Astrocyte (in vitro differentiated cells and primary cell): ENCODE measurements around the gene TNIK. TPM values are rescaled to one million over a fixed set of nuclear protein-coding genes. Genes with fewer than 3 reads are reported as not detected.
A peak's percentile ranks its signal among the peaks of the same experiment; 100 is the strongest.

Experiments used
- DNase-seq: peaks from one replicate; pipeline ENCODE4 v3.0.0-alpha.2; 2010; ENCODE audit warnings: low read depth
- FAIRE-seq: peaks from 2 replicates; lab custom pipeline; 2011; peaks lifted over from hg19 to GRCh38; lab: Jason Lieb, UNC
- H2AFZ ChIP-seq: 2 replicates; pipeline ENCODE4 v1.6.0; 2012; ENCODE audit warnings: low read depth, low read length, inconsistent platforms
- H3K27ac ChIP-seq: 2 replicates; pipeline ENCODE4 v1.5.1; 2011; ENCODE audit warnings: low read depth, low read length, inconsistent platforms
- H3K27me3 ChIP-seq: 2 replicates; pipeline ENCODE4 v1.6.0; 2011; ENCODE audit warnings: low read length, inconsistent platforms; ENCODE audit not compliant: insufficient read depth
- H3K36me3 ChIP-seq: 2 replicates; pipeline ENCODE4 v1.5.1; 2011; ENCODE audit warnings: low read length, inconsistent platforms; ENCODE audit not compliant: insufficient read depth
- H3K4me1 ChIP-seq: 2 replicates; pipeline ENCODE4 v1.5.1; 2011; ENCODE audit warnings: low read length, inconsistent platforms; ENCODE audit not compliant: insufficient read depth
- H3K4me2 ChIP-seq: 2 replicates; pipeline ENCODE4 v1.6.0; 2012; ENCODE audit warnings: low read length, inconsistent platforms
- H3K4me3 ChIP-seq: 2 replicates; pipeline ENCODE4 v1.5.1; 2011; ENCODE audit warnings: low read depth, mild to moderate bottlenecking, low read length, inconsistent platforms; ENCODE audit not compliant: insufficient read depth
- H3K79me2 ChIP-seq: 2 replicates; pipeline ENCODE4 v1.6.0; 2012; ENCODE audit warnings: mild to moderate bottlenecking, low read length, inconsistent platforms; ENCODE audit not compliant: insufficient read depth
- H3K9ac ChIP-seq: 2 replicates; pipeline ENCODE4 v1.6.0; 2012; ENCODE audit warnings: mild to moderate bottlenecking, low read length, inconsistent platforms
- H3K9me3 ChIP-seq: 2 replicates; pipeline ENCODE4 v1.5.1; 2012; ENCODE audit warnings: low read depth, mild to moderate bottlenecking, low read length, inconsistent platforms; ENCODE audit not compliant: insufficient read depth
- H4K20me1 ChIP-seq: 2 replicates; pipeline ENCODE4 v1.6.0; 2012; ENCODE audit warnings: low read length, inconsistent platforms; ENCODE audit not compliant: insufficient read depth
- H3K27ac Mint-ChIP-seq: one replicate; pipeline ENCODE4 v1.8.0; 2021; ENCODE audit warnings: mild to moderate bottlenecking, mixed read lengths; ENCODE audit not compliant: unreplicated experiment
- H3K27me3 Mint-ChIP-seq: one replicate; pipeline ENCODE4 v1.8.0; 2021; ENCODE audit warnings: low read depth, mixed read lengths; ENCODE audit not compliant: unreplicated experiment
- H3K36me3 Mint-ChIP-seq: one replicate; pipeline ENCODE4 v1.8.0; 2021; ENCODE audit warnings: low read depth, mixed read lengths; ENCODE audit not compliant: unreplicated experiment
- H3K4me1 Mint-ChIP-seq: one replicate; pipeline ENCODE4 v1.8.0; 2021; ENCODE audit warnings: low read depth, mixed read lengths; ENCODE audit not compliant: unreplicated experiment
- H3K4me3 Mint-ChIP-seq: one replicate; pipeline ENCODE4 v1.8.0; 2021; ENCODE audit warnings: mild to moderate bottlenecking, moderate library complexity, mixed read lengths; ENCODE audit not compliant: unreplicated experiment
- H3K9me3 Mint-ChIP-seq: one replicate; pipeline ENCODE4 v1.8.0; 2021; ENCODE audit warnings: mild to moderate bottlenecking, mixed read lengths; ENCODE audit not compliant: unreplicated experiment
- CTCF ChIP-seq: IDR thresholded peaks from 2 replicates; pipeline ENCODE4 v1.5.1; 2011; ENCODE audit warnings: low read depth, mild to moderate bottlenecking, inconsistent platforms, low read length, moderate library complexity; ENCODE audit not compliant: insufficient read depth
- EZH2 ChIP-seq: IDR thresholded peaks from 2 replicates; pipeline ENCODE4 v1.6.1; 2012; ENCODE audit warnings: mild to moderate bottlenecking, low read length, inconsistent platforms; ENCODE audit not compliant: insufficient read depth
- total RNA-seq: library from RNA; stranded (reverse); gene quantifications from 2 replicates; pipeline ENCODE4 v1.2.1, GENCODE V29; 2021

The TNIK gene
- total RNA-seq, 1 donor from 2014 or later: 70.0 TPM

DNA sequence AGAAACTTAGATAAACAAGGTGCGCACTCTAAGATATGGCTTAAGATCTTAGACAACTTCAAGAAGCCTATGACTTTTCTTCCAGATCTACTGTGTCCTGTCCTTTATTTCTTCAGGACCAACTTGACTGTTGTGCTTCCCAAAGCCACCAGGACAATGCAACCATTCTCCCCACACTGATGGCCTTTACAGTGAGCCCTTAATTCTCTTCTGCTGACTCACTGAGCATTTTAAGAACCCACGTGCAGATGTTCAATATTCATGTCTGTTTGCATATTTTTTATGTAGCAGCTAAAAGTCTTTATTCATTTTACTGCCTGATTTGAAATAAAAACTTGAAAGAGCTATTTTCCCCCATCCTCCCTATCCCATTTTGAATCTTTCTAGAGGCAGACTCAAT is 330.4 kb downstream of the TNIK start:
- Histone ChIP-seq H3K4me2 (peak overlapping the region; percentile 31), H4K20me1 (no peaks in the 10 kb centered on the region), H3K4me3 (no peak overlapping the region), H3K27ac (no peak overlapping the region), H3K27me3 (no peaks in the 10 kb centered on the region), H3K4me1 (peaks cover 17% of the 10 kb centered on the region), H3K9ac (no peak overlapping the region), H2AFZ (no peak overlapping the region), H3K9me3 (no peaks in the 10 kb centered on the region), H3K36me3 (no peaks in the 10 kb centered on the region), H3K79me2 (no peaks in the 10 kb centered on the region)
- peaks cover 28% of the 10 kb centered on the region for H3K36me3 Mint-ChIP-seq
- H3K4me1 Mint-ChIP-seq: peaks cover 51% of the 10 kb centered on the region
- DNase-seq: peak; percentile 48
- no peaks in the 10 kb centered on the region for H3K27me3 Mint-ChIP-seq
- TF ChIP-seq EZH2 (no peak), CTCF (no peak)
- H3K4me3 Mint-ChIP-seq: no peak overlapping the region
- peak overlapping the region; percentile 75 for H3K27ac Mint-ChIP-seq
- no peak for FAIRE-seq
- H3K9me3 Mint-ChIP-seq: no peaks in the 10 kb centered on the region

DNA sequence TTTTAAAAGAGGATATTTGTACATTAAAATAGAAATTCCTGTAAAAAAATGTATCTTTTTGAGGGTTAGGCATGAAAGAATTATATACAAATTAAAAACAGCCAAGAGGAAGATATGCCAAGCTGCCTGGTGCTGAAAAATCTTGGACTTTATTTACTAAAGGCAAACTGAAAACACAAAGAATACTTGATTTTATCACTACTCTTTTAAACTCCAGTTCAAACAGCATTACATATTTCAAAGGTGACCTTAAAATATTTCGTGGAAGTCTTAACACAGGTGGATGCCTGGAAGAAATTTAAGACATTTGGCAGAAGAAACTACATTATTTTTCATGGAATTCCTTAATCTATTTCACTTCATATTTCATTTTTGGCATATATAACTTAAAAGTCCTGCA is 332.6 kb downstream of the TNIK start:
- Histone ChIP-seq H3K4me1 (peaks cover 14% of the 10 kb centered on the region), H3K27ac (no peak overlapping the region), H3K9me3 (no peaks in the 10 kb centered on the region), H3K36me3 (no peaks in the 10 kb centered on the region), H3K9ac (no peak overlapping the region), H3K4me2 (no peak overlapping the region), H2AFZ (no peak overlapping the region), H3K27me3 (no peaks in the 10 kb centered on the region), H4K20me1 (no peaks in the 10 kb centered on the region), H3K79me2 (no peaks in the 10 kb centered on the region), H3K4me3 (no peak overlapping the region)
- no peak for TF ChIP-seq CTCF
- no peak for TF ChIP-seq EZH2
- no peak overlapping the region for H3K4me3 Mint-ChIP-seq
- H3K9me3 Mint-ChIP-seq: no peaks in the 10 kb centered on the region
- DNase-seq: no peak
- H3K27ac Mint-ChIP-seq: no peak overlapping the region
- H3K4me1 Mint-ChIP-seq: peaks cover 37% of the 10 kb centered on the region
- no peak for FAIRE-seq
- no peaks in the 10 kb centered on the region for H3K27me3 Mint-ChIP-seq
- peaks cover 38% of the 10 kb centered on the region for H3K36me3 Mint-ChIP-seq

- Mint-ChIP-seq H3K36me3 (peaks cover 38% of the 10 kb centered on the region), H3K4me1 (peaks cover 39% of the 10 kb centered on the region), H3K27me3 (no peaks in the 10 kb centered on the region), H3K9me3 (no peaks in the 10 kb centered on the region), H3K4me3 (no peak overlapping the region), H3K27ac (no peak overlapping the region)
- H3K27me3 ChIP-seq: no peaks in the 10 kb centered on the region
- no peak for TF ChIP-seq EZH2
- no peak for TF ChIP-seq CTCF
- H3K79me2 ChIP-seq: no peaks in the 10 kb centered on the region
- H2AFZ ChIP-seq: no peak overlapping the region
- H3K4me3 ChIP-seq: no peak overlapping the region
- no peak overlapping the region for H3K9ac ChIP-seq
- H3K4me2 ChIP-seq: no peak overlapping the region
- H3K9me3 ChIP-seq: no peaks in the 10 kb centered on the region
- H3K36me3 ChIP-seq: no peaks in the 10 kb centered on the region
- DNase-seq (no peak), FAIRE-seq (no peak)
- H4K20me1 ChIP-seq: no peaks in the 10 kb centered on the region
- H3K4me1 ChIP-seq: peaks cover 14% of the 10 kb centered on the region
- H3K27ac ChIP-seq: no peak overlapping the region
Measured at GRCh38 chr3:171126478-171127209, 333.6 kb downstream of the TNIK start.
